ENCODE measurements around the gene LPCAT3.
"Not testable (repeated sequence)": the region's sequence is repeated elsewhere in the genome, so short reads cannot be mapped to it uniquely, and the experiment has no call there.

The LPCAT3 gene

GRCh38 chr12:7039403-7039802 is 21.1 kb upstream of the LPCAT3 start:
- intact Hi-C loops (cut with DNase I): no loop called here
- no peak for DNase-seq

GRCh38 chr12:7038591-7038990 is 20.3 kb upstream of the LPCAT3 start:
- no peak for DNase-seq
- intact Hi-C loops (cut with DNase I): no loop called here

- DNase-seq; intact Hi-C loops (cut with DNase I): not testable (repeated sequence)
Observed at GRCh38 chr12:7037411-7037810, 19.1 kb upstream of the LPCAT3 start.

- DNase-seq: no peak
- intact Hi-C loops (cut with DNase I): no loop called here
Observed at GRCh38 chr12:7035463-7035862, 17.2 kb upstream of the LPCAT3 start.

- intact Hi-C loops (cut with DNase I): no loop called here
Observed at GRCh38 chr12:7034464-7034863, 16.2 kb upstream of the LPCAT3 start.

GRCh38 chr12:7032990-7033389 is 14.7 kb upstream of the LPCAT3 start:
- intact Hi-C loops (cut with DNase I): no loop called here
- DNase-seq: no peak

More at GRCh38 chr12:7034464-7034863, 16.2 kb upstream of the LPCAT3 start:
- no peak for DNase-seq

GRCh38 chr12:7031306-7031705 is 13.0 kb upstream of the LPCAT3 start:
- DNase-seq: no peak
- intact Hi-C loops (cut with DNase I): no loop called here

GRCh38 chr12:7026854-7027253 is 8.6 kb upstream of the LPCAT3 start:
- no peak for DNase-seq
- intact Hi-C loops (cut with DNase I): no loop called here

GRCh38 chr12:7023114-7023513 is 4.8 kb upstream of the LPCAT3 start:
- intact Hi-C loops (cut with DNase I): no loop called here
- DNase-seq: no peak

GRCh38 chr12:7021956-7022355 is 3.7 kb upstream of the LPCAT3 start:
- DNase-seq: no peak
- intact Hi-C loops (cut with DNase I): no loop called here

GRCh38 chr12:7019043-7019569 is 830 bp upstream of the LPCAT3 start:
- intact Hi-C loops (cut with DNase I): loop anchor here (5.0 kb wide), 1 partner anchor 73 kb away; the partner anchor contains the start of gene C1R
- DNase-seq: no peak

- DNase-seq: peak in 1 of 10 donors; percentile 84
- intact Hi-C loops (cut with DNase I): loop anchor here (1.0 to 5.0 kb wide), 2 partner anchors 48 to 74 kb away; partner anchors contain the start of genes C1R, EMG1 and PHB2
Observed at GRCh38 chr12:7017870-7018349, 366 bp downstream of the LPCAT3 start.

GRCh38 chr12:7016958-7017571 is 1.2 kb downstream of the LPCAT3 start:
- DNase-seq: no peak
- intact Hi-C loops (cut with DNase I): loop anchor here (5.0 kb wide), 1 partner anchor 75 kb away; the partner anchor contains the start of gene C1R

GRCh38 chr12:7015555-7016370 is 2.5 kb downstream of the LPCAT3 start:
- no peak for DNase-seq
- intact Hi-C loops (cut with DNase I): loop anchor here (5.0 kb wide), 1 partner anchor 77 kb away; the partner anchor contains the start of gene C1R

GRCh38 chr12:7013101-7013500 is 5.2 kb downstream of the LPCAT3 start:
- intact Hi-C loops (cut with DNase I): no loop called here
- DNase-seq: no peak

GRCh38 chr12:7012024-7012607 is 6.2 kb downstream of the LPCAT3 start:
- DNase-seq: no peak
- intact Hi-C loops (cut with DNase I): no loop called here

GRCh38 chr12:7011398-7011797 is 6.9 kb downstream of the LPCAT3 start:
- DNase-seq; intact Hi-C loops (cut with DNase I): not testable (repeated sequence)

GRCh38 chr12:7009512-7009911 is 8.8 kb downstream of the LPCAT3 start:
- DNase-seq: no peak
- intact Hi-C loops (cut with DNase I): no loop called here

GRCh38 chr12:7008864-7009263 is 9.4 kb downstream of the LPCAT3 start:
- intact Hi-C loops (cut with DNase I): no loop called here
- DNase-seq: no peak

- no peak for DNase-seq
- intact Hi-C loops (cut with DNase I): no loop called here
Observed at GRCh38 chr12:7006639-7007038, 11.6 kb downstream of the LPCAT3 start.

GRCh38 chr12:7005311-7005710 is 13.0 kb downstream of the LPCAT3 start:
- intact Hi-C loops (cut with DNase I): no loop called here
- no peak for DNase-seq

Measured in posterior cingulate gyrus (tissue), 11 donors.